Measurements from ENCODE around the gene COL1A1.

Gene COL1A1

DNA sequence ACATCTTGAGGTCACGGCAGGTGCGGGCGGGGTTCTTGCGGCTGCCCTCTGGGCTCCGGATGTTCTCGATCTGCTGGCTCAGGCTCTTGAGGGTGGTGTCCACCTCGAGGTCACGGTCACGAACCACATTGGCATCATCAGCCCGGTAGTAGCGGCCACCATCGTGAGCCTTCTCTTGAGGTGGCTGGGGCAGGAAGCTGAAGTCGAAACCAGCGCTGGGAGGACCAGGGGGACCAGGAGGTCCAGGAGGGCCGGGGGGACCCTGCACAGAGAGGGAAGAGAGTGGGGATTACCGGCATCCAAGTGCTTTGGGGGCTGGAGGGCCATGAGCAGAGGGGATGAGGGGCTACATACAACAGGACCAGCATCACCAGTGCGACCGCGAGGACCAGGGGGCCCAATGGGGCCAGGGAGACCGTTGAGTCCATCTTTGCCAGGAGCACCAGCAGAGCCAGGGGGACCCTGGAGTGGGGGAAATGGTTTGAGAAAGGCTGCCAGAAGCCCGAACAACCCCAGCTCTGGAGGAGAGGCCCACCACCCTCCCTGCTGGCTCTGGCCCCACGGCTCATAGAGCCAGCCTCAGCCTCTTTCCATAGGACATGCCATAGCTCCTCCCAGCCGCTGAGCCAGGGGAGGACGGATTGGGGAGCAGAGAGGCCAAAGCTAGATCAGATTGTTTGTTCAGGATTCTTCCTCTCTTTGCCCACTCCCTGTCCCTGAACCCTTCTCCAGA lies 14.6 kb downstream of the COL1A1 start:
- no peak for DNase-seq (ENCODE audit: low read depth)

- no peak for DNase-seq (ENCODE audit: low read depth)
Measured at GRCh38 chr17:50185631-50186471, 15.6 kb downstream of the COL1A1 start.

DNA sequence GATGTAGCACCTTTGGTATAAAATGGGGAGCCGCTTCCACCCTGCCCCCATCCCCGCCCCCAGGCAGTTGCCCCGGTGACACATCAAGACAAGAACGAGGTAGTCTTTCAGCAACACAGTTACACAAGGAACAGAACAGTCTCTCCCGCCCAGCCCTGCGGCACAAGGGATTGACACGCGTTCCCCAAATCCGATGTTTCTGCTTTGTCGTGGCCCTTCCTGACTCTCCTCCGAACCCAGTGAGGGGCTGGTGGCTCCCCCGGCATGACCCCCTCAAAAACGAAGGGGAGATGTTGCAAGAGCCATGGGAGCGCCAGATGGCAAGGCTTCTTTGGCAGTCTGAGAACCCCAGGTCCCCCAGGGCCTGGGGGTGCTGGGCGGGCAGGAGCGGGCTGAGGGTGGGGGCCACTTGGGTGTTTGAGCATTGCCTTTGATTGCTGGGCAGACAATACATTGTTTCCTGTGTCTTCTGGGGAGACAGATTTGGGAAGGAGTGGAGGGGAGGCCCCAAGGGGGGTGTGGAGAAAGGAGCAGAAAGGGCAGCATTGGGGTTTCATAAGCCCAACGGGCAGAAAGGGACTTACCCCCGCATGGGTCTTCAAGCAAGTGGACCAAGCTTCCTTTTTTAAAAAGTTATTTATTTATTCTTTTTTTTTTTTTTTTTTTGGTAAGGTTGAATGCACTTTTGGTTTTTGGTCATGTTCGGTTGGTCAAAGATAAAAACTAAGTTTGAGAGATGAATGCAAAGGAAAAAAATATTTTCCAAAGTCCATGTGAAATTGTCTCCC lies 16.6 kb downstream of the COL1A1 start:
- no peak for DNase-seq (ENCODE audit: low read depth)

- DNase-seq (ENCODE audit: low read depth), result no peak
Measured at GRCh38 chr17:50184064-50184463, 17.4 kb downstream of the COL1A1 start.

DNA sequence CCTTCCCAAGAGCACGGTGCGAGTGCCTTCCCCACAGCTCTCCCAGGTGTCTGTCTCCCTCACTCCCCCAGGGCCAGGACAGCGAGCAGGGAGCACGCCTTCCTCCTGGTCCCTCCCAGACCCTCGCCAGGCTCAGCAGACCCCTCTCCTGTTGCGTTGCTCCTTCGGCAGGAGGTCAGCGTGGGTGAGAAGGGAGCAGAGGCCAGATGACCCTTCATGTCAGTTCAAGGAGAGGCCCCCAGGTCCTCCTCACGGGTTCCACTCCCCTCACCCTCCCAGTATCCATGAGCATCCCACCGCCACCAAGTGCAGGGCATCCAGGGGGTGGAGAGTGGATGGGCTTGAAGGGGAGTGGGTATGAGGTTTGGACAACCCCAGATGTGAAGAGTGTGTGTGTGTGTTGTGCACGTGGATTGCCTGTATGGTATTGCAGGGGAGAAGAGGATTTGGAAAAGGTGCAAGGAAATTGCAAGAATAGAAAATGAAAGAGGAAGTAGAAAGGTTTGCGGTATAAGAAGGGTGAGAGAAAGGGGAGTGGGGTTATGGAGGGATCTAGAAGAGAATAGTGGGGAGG lies 17.9 kb downstream of the COL1A1 start:
- no peak for DNase-seq (ENCODE audit: low read depth)

- no peak for DNase-seq (ENCODE audit: low read depth)
Measured at GRCh38 chr17:50182783-50183420, 18.5 kb downstream of the COL1A1 start.

DNA sequence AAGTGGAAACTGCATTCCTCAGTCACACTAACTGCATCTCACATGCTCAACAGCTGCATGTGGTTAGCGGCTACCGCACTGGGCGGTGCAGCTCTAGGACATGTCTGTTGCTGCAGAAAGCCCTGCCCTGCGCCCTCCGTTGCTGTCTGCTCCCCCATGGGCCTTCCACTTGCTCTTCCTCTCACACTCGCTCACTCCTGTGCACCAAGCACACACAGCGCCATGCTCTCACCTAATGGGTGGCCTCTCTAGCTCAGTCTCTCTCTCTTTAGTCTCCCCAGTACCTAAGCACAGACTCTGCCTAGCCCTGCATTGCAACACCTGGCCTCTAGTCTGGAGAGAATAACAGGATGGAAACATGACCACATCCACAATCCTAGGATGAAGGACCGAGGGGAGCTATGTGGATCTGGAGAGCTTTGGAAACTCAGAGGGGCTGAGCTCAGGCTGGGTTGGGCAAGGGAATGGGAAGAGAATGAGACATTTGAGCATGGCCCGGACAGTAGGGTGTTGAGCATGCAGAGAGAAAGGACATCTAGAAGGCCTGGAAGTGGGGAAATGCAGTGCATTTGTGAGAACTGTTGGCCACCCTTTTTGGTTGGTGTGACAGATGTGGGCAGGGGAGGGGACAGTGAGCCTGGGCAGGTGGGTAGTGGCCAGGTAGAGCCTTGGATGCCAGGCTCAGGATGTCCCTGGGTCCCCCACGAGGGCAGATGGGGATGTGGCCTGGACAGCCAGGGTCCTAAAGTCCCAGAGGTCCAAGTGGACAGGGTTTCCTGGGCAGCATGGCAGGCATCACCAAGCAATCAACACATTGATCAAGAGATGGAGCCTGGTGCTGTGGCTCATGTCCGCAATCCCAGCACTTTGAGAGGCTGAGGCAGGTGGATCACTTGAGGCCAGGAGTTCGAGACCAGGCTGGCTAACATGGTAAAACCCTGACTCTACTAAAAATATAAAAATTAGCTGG lies 19.6 kb downstream of the COL1A1 start:
- DNase-seq (ENCODE audit: low read depth), result no peak

- no peak for DNase-seq (ENCODE audit: low read depth)
Measured at GRCh38 chr17:50181144-50181543, 20.3 kb downstream of the COL1A1 start.

DNA sequence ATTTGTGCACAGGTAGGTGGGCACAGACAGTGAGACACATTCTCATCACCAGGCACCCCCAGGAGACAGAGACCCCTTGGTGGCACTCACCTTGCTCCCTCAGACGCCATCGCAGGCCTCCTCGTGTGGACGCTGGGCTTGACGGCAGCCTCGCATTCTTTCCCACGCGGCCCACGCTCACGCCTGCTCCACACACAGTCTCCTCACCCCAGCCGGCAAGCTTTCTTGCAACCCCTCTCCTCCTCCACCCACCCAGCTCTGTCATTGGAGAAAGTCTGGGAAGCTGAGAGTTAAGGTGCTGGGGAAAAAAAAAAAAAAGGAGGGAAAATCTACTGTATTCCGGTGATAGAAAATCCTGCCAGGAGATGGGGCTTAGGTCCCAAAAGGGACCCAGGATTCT lies 20.8 kb downstream of the COL1A1 start:
- no peak for DNase-seq (ENCODE audit: low read depth)

GRCh38 chr17:50180111-50180510 lies 21.3 kb downstream of the COL1A1 start:
- no peak for DNase-seq (ENCODE audit: low read depth)

DNA sequence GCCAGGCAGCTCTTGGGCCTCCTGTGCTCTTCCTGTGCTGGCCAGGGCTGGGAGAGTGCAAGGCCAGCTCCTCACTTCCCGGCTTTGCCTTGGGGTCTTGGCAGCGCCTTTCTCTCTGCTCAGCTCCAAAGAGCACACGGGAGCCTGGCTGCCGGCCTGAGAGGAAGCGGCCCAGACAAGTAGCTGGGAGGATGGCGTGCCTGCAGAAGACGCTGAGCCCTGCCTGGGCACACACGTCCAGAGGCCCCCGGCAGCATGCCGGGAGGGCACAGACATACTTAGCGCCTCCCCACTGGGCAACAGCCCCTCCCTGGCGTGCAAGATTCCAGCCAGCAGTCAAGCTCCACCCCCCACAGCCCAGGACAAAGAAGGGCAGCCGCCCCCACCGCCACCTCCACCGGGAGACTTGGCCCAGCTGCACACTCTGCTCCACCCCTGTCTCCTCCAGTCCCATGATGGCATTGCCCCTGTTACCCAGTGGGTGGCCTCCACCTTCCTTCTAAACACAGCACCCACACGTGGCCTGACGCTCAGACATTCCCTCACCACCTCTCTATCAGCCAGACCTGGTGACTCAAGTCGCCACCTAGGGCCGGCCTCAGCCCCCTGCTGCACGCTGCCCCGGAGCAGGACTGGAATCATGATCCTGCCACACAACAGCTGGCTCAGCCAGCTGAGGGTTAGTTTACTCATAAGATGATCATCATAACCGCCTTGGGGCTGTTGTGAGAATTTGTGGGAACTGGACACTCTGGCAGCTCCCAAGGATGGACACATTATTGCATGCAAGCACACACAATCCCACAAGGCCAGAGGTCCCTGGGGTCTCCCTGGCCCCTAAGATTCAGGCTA lies 23.2 kb downstream of the COL1A1 start:
- DNase-seq (ENCODE audit: low read depth), result peak; percentile 67

DNA sequence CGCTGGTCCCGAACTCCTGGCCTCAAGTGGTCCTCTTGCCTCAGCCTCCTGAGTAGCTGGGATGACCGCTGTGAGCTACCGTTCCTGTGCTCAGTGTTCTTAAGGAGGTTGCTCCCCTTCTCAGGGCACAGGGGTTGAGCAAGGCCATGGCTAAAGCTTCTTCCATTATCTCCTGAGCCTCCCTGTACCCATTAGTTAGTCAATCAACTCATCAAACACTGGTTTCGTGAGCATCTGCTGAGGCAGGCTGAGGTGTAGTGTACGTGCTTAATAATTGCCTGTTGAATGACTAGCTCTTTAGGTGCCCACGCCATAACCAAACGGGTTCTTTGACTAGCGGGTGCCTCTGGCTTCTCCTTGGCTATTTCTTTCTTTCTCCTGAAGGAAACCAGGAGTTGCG lies 24.0 kb downstream of the COL1A1 start:
- DNase-seq (ENCODE audit: low read depth), result no peak

DNA sequence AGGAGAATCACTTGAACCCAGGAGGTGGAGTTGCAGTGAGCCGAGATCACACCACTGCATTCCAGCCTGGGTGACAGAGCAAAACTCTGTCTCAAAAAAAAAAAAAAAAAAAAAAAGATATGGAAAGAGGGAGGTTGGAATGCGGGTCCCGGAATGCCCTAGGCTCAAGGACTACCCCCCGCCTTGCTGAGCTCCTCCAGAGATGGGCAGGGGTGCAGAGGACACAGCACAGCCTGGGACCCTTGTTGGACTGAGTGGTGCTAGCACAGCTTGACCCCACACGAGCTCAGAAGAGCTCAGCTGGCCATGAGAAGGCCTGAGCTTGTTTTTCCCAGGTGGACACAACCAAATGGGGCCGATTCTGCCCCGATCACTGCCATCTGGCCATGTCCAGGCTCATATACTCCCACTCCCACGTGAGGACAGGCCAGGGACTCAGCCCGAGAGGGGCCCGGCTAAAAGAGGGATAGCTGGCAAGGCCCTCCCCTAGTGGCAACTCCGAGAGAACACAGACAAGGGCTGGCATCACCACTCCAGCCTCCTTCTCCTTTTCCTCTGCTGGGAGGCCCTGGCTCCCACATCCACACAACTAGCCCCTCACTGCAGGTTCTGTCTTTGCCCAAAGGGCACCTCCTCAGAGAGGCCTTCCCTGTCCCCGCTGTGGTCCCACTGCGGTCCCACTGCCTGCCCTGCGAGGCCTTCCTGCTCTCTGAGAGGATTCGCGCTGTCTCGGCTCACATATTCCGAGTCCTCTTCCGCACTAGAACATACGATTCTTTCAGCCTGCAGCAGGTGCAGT lies 24.7 kb downstream of the COL1A1 start:
- no peak for DNase-seq (ENCODE audit: low read depth)

GRCh38 chr17:50175035-50175807 lies 26.2 kb downstream of the COL1A1 start:
- no peak for DNase-seq (ENCODE audit: low read depth)

- no peak for DNase-seq (ENCODE audit: low read depth)
Measured at GRCh38 chr17:50174444-50174843, 27.0 kb downstream of the COL1A1 start.

GRCh38 chr17:50173335-50173941 lies 28.0 kb downstream of the COL1A1 start:
- no peak for DNase-seq (ENCODE audit: low read depth)

DNA sequence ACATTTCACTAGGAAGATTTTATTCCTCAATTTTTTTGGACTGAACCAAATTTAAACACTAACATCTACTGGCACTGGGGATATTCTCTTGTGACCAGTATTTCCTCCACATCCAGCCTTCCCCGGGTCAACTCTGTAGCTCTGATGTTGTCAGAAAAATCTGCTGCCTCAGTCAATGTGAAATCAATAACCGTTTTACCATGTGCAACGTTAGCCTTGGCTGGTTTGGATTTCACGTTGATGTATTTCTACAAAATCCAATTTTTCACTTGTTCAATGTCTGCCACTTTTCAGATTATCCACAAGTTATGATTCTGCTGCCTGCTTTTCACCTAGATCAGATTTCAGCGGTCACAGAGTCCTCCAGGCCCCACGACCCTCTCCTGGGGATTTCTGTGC lies 28.5 kb downstream of the COL1A1 start:
- no peak for DNase-seq (ENCODE audit: low read depth)

GRCh38 chr17:50172130-50172529 lies 29.3 kb downstream of the COL1A1 start:
- no peak for DNase-seq (ENCODE audit: low read depth)
